Ectodermal cell (in vitro differentiated cells): ENCODE measurements around the gene DESI1. TPM values are rescaled to one million over a fixed set of nuclear protein-coding genes. Genes with fewer than 3 reads are reported as not detected.
"Not testable (repeated sequence)": the region's sequence is repeated elsewhere in the genome, so short reads cannot be mapped to it uniquely, and the experiment has no call there.

Experiments used
- H3K27ac ChIP-seq: 2 replicates; pipeline ENCODE4 v1.7.0; 2013; ENCODE audit warnings: mild to moderate bottlenecking, low read depth, low read length; ENCODE audit not compliant: insufficient read depth, poor library complexity, severe bottlenecking
- H3K27me3 ChIP-seq: 2 replicates; pipeline ENCODE4 v1.7.0; 2013; ENCODE audit warnings: mild to moderate bottlenecking, low read length; ENCODE audit not compliant: insufficient read depth, control insufficient read depth, poor library complexity, severe bottlenecking
- H3K36me3 ChIP-seq: one replicate; pipeline ENCODE4 v1.7.0; 2013; ENCODE audit warnings: low read length; ENCODE audit not compliant: control insufficient read depth, insufficient read depth
- H3K4me1 ChIP-seq: one replicate; pipeline ENCODE4 v1.7.0; 2013; ENCODE audit warnings: low read length; ENCODE audit not compliant: control insufficient read depth, insufficient read depth
- H3K4me3 ChIP-seq: 2 replicates; pipeline ENCODE4 v1.7.0; 2013; ENCODE audit warnings: low read depth, low read length, control low read depth; ENCODE audit not compliant: insufficient read depth
- H3K9me3 ChIP-seq: 2 replicates; pipeline ENCODE4 v1.7.0; 2013; ENCODE audit warnings: mild to moderate bottlenecking, low read length, moderate library complexity; ENCODE audit not compliant: control insufficient read depth
- WGBS, 2 experiments: methylation state at CpG; one replicate each; pipeline ENCODE4 v1.1.7; 2013; ENCODE audit warnings: missing lambda C conversion rate in 2 of 2; 5-methylcytosine and 5-hydroxymethylcytosine counted together
- polyA plus RNA-seq, 4 experiments: library from polyadenylated mRNA; stranded (reverse); fragments of 50-300 nt; gene quantifications; one replicate each; pipeline ENCODE4 v1.2.3, GENCODE V29; 2013

DESI1 gene
- polyA plus RNA-seq (2013, experiment 1 of 4), result 34.0 TPM
- 32.7 TPM for polyA plus RNA-seq (2013, experiment 2 of 4)
- 24.5 TPM for polyA plus RNA-seq (2013, experiment 3 of 4)
- 26.0 TPM for polyA plus RNA-seq (2013, experiment 4 of 4)

DNA sequence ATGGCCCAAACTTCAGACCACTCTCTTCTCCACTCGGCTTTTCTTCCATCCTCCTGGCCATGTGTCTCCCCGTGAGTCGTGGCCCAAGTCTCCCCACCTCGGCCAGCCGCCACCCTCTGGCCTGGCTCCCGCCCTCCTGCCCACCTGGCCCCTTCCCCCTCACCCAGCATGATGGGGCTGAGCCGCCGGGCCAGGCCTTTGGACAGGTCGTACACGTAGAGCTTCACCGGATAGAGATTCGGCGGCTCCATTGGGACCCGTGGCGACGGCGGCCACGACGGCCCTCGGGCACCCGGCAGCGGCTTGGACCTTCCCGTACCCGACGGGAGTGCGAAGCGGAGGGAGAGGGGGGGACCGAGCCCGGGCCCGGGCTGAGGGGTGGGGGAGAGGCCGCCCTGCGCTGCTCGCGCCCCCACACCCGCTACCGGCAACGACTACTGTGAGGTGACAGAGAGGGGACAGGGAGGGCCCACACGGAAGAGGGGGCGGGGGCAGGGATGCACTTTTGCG is at the start of gene DESI1:
Gene DESI1 (minus strand): TSS at position 455 of the 510 bp plus-strand sequence. CDS start 204 bp downstream, at position 251.
- H3K36me3 ChIP-seq, result peaks cover 23% of the 10 kb centered on the region
- 1% methylated on average over 40 of the region's 40 CpGs for WGBS, 2 experiments
- H3K27me3 ChIP-seq, result no peaks in the 10 kb centered on the region
- H3K4me3 ChIP-seq, result peak within 1 kb of the TSS; percentile 100
- H3K9me3 ChIP-seq, result no peaks in the 10 kb centered on the region
- peaks cover 10% of the 10 kb centered on the region for H3K4me1 ChIP-seq
- peak within 1 kb of the TSS; percentile 98 for H3K27ac ChIP-seq

DNA sequence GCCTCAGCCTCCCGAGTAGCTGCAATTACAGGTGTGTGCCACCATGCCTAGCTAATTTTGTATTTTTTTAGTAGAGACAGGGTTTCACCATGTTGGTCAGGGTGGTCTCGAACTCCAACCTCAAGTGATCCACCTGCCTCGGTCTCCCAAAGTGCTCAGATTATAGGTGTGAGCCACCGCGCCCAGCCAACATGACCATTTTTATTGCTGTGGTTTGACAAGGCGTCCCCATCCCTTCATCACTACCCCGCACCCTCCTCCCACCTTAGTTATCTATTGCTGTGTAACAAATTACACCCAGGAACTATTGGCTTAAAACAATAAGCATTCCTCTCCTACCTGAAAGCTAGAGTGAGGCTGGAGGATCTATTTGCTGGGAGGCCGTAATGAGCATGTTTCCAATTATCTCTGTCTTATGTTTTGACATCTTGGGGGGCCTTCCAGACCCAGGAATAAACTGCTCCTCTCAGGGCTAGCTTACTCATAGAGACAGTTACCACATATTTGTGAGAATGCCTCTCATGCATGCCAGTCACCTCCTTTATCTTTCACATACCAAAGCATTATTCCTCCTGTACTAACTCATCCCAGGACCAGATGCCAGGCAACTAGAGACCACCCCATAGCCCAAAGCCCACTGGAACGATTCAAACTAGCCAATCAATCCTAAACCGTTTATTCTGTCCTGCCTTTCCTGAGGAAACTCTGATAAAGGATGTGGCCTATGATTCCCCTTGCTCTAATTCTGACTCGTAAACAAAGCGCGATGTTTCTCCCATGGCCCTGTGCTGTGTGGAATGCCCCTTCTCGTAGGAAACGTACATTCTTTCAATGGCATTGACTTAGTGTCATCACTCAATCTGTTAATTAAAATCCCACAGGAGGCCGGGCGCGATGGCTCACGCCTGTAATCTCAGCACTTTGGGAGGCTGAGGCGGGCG is 48.4 kb upstream of the DESI1 start:
- H3K9me3 ChIP-seq, result no peaks in the 10 kb centered on the region
- no peak overlapping the region for H3K4me3 ChIP-seq
- no peaks in the 10 kb centered on the region for H3K27me3 ChIP-seq
- H3K4me1 ChIP-seq, result peaks cover 4% of the 10 kb centered on the region
- peaks cover 2% of the 10 kb centered on the region for H3K36me3 ChIP-seq
- WGBS, 2 experiments, result 95 to 96% methylated on average over 21 of the region's 21 CpGs
- peak overlapping the region; percentile 20 for H3K27ac ChIP-seq

DNA sequence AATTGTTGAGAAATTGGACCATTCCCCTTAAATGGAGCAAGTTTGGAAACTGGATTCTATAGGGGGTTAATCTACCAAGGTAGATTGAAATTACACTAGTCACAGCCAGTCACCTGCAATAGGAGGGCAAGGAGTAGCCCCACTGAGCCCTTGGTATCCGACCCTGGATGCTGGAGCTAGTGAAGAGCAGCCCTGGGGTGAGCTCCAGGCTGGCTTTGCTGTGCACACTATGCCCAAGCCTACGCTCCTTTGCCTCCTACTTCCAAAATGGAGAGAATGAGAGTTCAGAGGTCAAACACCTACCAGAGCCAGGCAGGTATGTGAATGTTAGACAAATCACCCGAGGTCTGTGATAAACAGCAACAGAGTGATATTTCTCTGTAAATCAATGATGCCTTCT is 44.1 kb upstream of the DESI1 start:
- H3K27me3 ChIP-seq, result no peaks in the 10 kb centered on the region
- no peak overlapping the region for H3K4me3 ChIP-seq
- H3K4me1 ChIP-seq, result peaks cover 4% of the 10 kb centered on the region
- H3K27ac ChIP-seq, result no peak overlapping the region
- WGBS, 2 experiments, result 92 to 93% methylated on average over 3 of the region's 3 CpGs
- no peaks in the 10 kb centered on the region for H3K9me3 ChIP-seq
- H3K36me3 ChIP-seq, result peaks cover 42% of the 10 kb centered on the region

DNA sequence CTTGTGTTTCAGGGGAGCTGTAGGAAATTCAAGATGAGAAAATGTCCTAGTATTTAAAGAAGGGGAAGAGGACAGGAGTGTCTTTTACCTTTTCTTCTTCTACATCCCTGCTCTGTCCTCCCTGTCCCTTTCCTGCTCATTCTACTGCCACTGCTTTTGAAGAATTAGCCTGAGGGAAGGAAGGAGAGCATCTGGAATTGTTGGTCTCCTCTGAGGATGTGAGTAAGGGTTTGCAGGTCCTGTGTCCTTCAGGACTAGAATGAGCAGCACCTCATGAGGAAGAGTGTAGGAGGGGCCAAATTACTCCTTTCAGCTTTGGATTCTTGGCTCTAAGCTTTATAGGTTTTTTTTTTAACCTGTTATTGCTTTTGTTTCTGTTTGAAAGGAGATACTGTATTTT is 43.6 kb upstream of the DESI1 start:
- Histone ChIP-seq H3K9me3 (no peaks in the 10 kb centered on the region), H3K4me3 (no peak overlapping the region), H3K27ac (peak overlapping the region; percentile 26), H3K27me3 (no peaks in the 10 kb centered on the region), H3K4me1 (peaks cover 4% of the 10 kb centered on the region), H3K36me3 (peaks cover 47% of the 10 kb centered on the region)

DNA sequence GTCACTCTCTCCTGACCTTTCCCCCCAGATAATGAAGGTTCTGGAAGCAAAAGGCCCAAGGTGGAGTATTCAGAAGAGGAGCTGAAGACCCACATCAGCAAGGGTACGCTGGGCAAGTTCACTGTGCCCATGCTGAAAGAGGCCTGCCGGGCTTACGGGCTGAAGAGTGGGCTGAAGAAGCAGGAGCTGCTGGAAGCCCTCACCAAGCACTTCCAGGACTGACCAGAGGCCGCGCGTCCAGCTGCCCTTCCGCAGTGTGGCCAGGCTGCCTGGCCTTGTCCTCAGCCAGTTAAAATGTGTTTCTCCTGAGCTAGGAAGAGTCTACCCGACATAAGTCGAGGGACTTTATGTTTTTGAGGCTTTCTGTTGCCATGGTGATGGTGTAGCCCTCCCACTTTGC is 42.8 kb upstream of the DESI1 start:
- H3K36me3 ChIP-seq, result peaks cover 54% of the 10 kb centered on the region
- 93 to 95% methylated on average over 7 to 9 of the region's 9 CpGs for WGBS, 2 experiments
- not testable (repeated sequence) for H3K27me3 ChIP-seq, H3K4me1 ChIP-seq, H3K27ac ChIP-seq, H3K9me3 ChIP-seq, H3K4me3 ChIP-seq

DNA sequence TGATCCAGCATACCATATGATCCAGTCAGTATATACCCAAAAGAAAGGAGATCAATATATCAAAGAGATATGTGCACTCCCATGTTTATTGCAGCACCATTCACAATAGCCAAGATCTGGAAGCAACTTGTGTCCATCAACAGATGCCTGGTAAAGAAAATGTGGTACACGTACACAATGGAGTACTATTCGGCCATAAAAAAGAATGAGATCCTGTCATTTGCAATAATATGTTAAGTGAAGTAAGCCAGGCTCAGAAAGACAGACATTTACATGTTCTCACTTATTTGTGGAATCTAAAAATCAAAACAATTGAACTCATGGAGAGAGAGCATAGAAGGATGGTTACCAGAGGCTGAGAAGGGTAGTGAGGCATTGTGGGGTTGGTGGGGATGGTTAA is 40.9 kb upstream of the DESI1 start:
- Histone ChIP-seq H3K36me3 (peaks cover 71% of the 10 kb centered on the region), H3K27me3 (no peaks in the 10 kb centered on the region), H3K4me1 (no peaks in the 10 kb centered on the region), H3K27ac (no peak overlapping the region), H3K4me3 (no peak overlapping the region), H3K9me3 (no peaks in the 10 kb centered on the region)
- WGBS, 2 experiments, result 90 to 100% methylated on average over 2 of the region's 2 CpGs

DNA sequence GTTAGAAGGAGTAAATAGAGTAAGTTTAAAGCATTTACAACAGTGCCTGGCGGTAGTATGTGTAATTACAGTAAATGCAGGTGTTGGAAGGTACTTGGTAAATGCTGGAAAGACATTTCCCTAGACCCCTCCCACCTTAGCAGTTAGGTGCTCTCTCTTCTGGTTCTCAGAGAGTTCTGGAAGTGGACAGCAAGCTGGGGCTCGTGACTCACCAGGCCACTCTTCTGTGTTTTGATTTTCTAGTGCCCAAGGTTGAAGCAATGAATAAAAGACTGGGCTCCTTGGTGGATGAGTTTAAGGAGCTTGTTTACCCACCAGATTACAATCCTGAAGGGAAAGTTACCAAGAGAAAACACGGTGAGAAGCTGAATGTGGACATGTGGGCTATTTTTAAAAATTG is 40.2 kb upstream of the DESI1 start:
- H3K4me1 ChIP-seq, result no peaks in the 10 kb centered on the region
- H3K4me3 ChIP-seq, result no peak overlapping the region
- H3K27ac ChIP-seq, result no peak overlapping the region
- no peaks in the 10 kb centered on the region for H3K27me3 ChIP-seq
- H3K9me3 ChIP-seq, result no peaks in the 10 kb centered on the region
- WGBS, 2 experiments, result 91 to 98% methylated on average over 3 of the region's 3 CpGs
- peaks cover 71% of the 10 kb centered on the region for H3K36me3 ChIP-seq

DNA sequence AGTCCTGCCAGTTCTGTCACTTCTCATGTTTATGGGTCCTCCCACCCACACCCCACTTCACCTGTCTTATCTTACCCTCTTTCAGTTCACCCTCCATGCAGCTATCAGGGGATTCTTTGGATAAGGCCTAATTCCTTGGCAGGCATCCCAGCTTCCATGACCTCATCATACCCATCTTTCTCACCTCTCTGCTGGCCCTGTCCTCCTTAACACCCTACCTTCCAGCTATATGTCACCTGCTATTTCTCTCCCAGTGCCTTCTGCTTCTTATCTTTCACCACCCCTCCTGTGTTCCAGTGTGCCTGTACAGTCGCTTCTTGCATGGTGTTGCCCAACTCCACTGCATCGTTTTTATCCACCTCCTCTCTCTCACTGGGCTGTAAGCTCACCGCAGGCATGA is 39.6 kb upstream of the DESI1 start:
- Histone ChIP-seq H3K4me3 (no peak overlapping the region), H3K9me3 (no peaks in the 10 kb centered on the region), H3K27me3 (no peaks in the 10 kb centered on the region), H3K27ac (no peak overlapping the region), H3K36me3 (peaks cover 71% of the 10 kb centered on the region), H3K4me1 (no peaks in the 10 kb centered on the region)
- WGBS, 2 experiments, result 93 to 95% methylated on average over 3 of the region's 3 CpGs

DNA sequence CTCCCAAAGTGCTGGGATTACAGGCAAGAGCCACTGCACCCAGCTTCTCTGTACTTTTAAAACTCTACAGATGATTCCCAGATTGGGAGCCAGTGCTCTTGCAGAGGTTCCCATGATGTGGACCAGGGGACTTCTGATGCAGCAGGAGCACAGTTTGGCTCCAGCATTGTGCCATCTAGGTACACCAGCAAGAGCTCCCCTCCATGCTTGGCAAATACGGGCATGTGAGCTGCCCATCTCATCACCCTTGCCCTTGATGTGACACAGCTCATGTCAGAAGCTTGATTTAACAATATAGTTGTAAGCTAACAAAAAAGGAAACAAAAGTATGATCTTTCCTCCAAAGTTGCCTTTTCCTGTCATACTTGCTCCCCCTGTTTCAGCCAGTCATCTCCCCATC is 39.1 kb upstream of the DESI1 start:
- H3K4me3 ChIP-seq, result no peak overlapping the region
- peaks cover 73% of the 10 kb centered on the region for H3K36me3 ChIP-seq
- no peaks in the 10 kb centered on the region for H3K4me1 ChIP-seq
- 96 to 100% methylated on average over 1 of the region's 1 CpG for WGBS, 2 experiments
- no peaks in the 10 kb centered on the region for H3K27me3 ChIP-seq
- no peaks in the 10 kb centered on the region for H3K9me3 ChIP-seq
- no peak overlapping the region for H3K27ac ChIP-seq

DNA sequence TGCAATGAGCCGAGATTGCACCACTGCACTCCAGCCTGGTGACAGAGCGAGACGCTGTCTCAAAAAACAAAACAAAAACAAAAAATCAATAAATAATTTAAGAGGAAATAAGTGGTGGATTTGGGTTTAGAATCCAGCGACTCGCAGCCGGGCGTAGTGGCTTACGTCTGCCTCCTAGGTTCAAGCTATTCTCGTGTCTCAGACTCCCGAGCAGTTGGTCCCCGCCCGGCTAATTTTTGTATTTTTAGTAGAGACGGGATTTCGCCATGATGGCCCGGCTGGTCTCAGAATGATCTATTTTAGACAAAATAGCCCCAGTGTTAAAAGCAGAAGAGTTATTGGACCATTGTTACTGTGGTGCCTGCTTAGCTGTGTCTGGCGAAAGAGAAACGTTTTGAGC is 38.0 kb upstream of the DESI1 start:
- 95 to 98% methylated on average over 16 of the region's 17 CpGs for WGBS, 2 experiments
- no peak overlapping the region for H3K27ac ChIP-seq
- no peak overlapping the region for H3K4me3 ChIP-seq
- H3K36me3 ChIP-seq, result peaks cover 76% of the 10 kb centered on the region
- H3K27me3 ChIP-seq, result no peaks in the 10 kb centered on the region
- H3K9me3 ChIP-seq, result no peaks in the 10 kb centered on the region
- no peaks in the 10 kb centered on the region for H3K4me1 ChIP-seq
